ENCODE results near the gene NCKAP5.

The NCKAP5 gene

DNA sequence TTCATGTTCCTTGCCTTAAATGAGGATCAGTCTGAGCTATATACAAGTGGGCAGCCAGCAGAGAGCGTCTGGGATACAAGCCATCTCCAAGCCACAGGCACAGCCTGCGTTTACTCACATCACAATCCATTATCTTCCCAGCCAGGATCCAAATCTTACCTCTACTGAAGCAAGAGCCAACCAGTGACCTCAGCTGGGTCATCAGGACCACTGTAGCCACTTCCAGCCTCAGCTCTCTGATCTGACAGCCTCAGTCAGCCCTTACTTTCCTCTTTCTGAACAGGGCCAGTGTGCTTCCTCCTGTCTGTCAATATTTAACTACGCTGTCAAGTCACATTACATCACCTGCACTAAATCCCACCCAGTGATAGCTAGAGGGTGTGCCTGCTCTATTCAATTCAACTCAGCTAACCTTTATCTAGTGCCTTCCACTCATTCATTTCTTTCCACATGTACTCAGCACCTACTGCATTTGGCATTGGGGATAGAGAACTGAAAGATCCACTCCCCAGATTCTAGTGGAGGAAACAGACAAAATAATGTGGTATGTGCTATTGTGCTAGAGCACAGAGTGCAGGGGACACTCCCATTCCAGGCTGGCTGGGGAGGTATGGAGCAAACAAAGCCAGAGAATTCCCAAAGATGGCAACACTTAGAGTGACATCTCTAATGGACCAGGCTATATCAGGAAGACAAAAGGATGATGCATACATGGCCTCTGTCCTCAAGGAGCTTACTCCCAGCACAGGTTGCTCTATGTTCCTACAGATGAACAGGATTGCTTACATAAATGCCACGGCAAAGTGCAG lies 146.5 kb downstream of the NCKAP5 start:
- DNase-seq (ENCODE audit: low spot score): no peak

DNA sequence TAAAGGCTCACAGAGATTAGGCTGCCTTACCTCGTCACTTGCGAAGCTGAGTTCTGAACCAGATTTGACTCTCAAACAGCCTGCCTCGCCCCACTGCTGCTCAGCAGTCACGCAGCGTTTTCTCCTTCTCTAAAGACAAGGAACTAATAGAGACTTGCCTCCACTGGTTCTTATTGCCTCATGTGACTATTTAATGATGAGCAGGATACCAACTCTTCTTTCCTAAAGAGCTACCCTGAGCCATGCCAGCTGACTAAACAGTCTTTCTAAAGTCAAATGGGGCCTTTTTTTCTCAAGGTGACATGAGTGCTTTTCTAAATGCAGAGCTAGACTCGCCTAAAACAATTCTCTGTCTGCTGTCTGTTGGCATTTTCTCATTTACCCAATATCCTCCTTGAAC lies 147.5 kb downstream of the NCKAP5 start:
- no peak for DNase-seq (ENCODE audit: low spot score)

DNA sequence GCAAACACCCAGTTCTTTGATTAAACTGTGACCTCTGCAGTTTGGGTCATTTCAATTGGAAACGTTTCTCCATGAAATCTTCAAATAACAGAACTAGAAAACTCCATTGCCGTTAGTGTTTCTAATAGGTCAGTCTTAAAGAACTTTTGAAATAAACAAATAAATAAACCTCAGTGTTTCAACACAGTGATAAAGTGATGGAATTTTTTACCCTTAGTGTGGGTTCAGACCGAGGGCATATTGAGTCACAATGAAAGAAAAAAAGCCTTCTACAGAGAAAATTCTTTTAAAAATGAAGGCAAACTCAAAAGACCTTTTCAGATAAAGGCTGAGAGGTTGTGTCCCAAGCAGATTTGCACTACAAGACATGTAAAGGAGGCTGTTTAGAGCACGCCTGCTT lies 149.6 kb downstream of the NCKAP5 start:
- no peak for DNase-seq (ENCODE audit: low spot score)

DNA sequence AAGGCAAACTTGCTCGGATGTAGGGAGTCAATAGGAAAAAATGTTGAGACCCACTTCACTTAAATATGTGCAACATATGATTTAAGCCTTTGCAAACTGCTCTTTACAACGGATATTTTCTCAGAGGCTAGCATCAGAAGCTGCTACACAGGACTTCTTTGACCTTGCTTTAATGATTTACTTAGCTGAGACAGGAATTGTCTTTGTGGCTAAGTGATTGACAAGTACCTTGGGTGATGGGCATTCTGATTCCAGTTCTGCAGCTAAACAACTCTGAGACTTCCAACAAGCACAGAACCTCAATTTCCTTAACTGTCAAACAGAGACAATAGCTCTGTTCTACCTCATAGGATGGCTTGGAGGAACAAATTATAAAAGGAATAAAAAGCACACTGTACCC lies 150.2 kb downstream of the NCKAP5 start:
- no peak for DNase-seq (ENCODE audit: low spot score)

DNA sequence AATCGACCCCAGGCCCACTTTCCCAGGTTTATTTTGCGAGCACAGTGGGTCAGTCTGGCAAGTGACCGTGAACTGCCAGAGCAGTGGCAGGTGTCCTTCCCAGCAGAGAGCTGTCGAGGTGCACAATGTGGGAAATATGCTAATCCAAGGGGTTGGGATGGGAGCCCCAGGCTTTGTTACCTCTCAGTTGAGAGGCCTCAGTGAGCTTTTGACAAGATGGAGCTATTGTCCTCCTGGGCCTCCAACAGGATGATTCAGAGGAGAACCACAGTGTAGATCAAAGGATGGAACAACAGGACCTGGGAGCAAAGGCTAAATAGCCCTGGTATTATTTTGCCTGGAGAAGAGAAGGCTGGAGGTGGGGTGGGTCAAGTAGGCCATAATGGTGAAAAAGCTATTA lies 150.8 kb downstream of the NCKAP5 start:
- DNase-seq (ENCODE audit: low spot score): no peak

DNA sequence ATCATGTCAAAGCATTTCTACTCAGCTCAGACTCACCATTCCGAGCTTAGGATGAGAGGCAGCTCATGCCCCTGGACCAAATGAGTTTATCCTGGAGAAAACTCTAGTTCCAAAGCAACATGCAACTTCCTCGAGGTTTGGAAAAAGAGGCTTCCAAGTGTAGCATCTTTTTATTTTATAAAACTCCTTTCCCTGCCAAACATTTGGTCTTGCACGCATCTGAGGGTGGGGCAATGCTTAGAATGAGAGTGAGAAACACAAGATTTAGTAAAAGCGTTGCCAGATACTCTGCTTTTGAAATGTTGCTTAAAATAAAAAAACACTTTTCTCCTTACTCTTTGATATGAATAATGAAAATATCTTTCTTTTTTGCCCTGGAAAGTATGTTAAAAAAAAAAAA lies 151.5 kb downstream of the NCKAP5 start:
- no peak for DNase-seq (ENCODE audit: low spot score)

DNA sequence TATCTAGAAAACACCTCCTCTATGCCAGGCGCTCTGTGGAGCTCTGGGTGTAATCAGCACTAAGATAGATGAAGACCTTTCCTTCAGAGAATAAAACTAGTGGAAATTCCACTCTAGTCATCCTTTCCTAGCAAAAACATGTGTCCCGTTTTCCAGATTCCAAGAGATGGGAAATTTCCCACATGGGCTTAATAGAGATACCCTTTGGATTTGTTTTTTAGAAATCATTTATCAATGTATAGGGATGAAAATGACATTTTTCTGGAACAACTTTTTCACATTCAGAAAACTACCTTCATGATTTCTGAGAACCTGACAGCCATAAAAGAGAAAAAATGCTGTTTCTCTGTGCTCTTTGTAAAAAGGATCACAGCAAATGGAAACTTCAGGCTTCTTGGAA lies 152.1 kb downstream of the NCKAP5 start:
- DNase-seq (ENCODE audit: low spot score): no peak

DNA sequence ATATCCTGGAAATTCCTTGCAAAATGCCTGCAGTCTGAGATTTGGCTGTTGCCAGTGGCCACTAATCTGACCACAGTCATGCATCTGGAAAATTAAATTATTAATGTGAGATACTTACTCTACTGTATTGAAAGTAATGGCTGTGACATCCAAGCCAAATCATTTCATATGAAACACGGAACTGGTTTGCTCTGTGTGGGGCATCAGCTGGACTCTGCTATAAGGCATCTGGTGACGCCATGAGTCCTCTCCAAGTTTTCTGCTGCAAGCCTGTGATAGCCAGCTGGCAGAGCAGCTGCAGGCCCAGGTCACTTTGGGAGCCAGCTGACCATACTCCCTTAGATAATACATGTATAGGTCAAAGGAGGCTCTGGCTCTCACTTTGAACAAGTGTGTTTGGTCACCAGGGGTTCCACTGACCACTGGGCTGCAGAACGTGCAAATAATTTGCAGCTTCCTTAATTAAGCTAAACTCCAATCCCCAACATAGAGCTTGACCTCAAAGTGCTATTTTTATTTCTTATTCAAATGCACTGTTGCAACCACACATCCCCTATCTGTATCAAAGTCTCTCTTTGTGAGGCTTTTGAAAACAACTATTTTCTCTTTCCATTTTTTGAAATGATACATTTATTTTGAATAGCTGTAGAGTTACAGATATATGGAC lies 152.9 kb downstream of the NCKAP5 start:
- no peak for DNase-seq (ENCODE audit: low spot score)

DNA sequence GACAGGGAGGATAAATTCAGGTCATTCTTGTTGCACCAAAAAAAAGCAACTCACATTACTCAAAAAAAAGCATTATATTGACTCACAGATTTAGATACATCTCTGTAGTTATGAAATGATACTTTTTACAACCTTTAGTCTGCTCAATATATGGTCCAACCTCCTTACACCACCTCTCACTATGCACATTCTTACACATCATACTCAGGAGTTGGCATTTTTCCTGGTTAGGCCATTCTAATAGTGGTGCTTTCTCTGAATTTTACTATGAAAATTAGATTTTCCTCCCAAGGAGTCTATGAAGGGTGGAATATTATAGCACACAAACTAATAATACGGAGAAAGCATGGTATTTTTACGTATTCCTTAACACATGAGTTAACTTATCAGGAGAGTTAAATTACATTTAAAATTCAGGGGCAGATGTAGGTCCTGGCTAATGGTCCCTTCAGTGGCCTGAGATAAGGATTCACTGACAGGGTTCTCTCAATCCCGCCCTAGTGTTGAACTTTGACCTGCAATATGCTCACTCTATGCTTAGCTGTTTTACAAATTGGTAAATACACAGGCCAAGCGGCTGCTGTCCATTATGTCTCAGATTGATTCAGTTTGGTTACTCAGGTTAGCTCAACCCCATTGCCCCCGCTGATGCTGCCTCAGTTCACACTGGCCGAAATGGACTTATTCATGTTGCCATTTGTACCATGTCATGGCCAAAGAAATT lies 153.6 kb downstream of the NCKAP5 start:
- no peak for DNase-seq (ENCODE audit: low spot score)

DNA sequence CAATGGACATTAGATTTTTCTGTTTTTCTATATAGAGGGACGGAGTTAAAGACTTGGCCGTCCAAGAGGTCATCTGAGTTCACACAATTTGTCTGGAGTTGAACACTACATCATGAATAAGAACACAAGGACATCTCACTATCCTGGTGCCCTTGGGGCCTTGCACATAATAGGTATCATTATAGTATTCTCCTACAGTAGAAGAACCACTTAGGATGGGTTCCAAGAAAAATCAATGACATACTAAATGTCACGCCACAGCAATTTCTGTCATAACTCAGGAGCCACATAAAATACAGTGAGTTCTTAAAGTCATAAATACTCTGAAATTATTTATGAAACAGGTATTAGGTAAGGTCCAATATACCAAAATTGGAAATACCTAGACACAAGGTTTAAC lies 154.4 kb downstream of the NCKAP5 start:
- DNase-seq (ENCODE audit: low spot score): no peak

DNA sequence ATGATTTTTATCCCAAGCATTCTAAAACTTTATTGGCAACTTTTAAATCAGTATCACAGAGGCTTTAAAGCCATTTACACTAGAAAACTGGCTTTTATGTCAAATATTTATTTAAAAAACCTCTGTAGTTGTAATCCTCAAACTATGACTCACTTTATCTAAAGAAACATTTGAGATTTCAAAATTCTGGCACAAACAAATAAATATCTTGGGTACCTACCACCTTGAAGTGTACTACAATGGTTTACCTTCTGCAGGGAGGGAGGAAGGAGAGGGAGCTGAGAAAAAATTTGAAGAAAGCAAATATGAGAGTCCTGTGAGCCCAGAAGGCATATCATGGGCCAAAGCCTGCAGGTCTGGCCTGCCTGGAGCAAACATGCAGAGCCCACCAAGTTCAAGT lies 155.6 kb downstream of the NCKAP5 start:
- no peak for DNase-seq (ENCODE audit: low spot score)

DNA sequence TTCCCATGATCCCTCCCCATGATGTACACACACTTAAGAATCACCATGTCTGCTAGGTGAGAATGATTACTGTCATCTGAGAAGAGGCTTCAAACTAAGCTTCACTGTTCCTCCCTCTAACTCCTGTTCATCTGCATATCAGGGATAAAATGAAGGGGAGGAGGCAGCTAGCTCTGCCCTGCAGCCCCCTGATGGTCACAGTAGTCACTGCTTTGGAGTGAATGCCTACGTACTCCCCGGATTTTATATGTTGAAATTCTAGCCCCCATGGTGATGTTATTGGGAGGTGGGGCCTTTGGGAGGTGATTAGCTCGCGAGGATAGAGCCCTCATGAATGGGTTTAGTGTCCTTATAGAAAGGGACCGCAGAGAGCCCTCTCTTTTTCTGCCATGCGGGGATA lies 156.4 kb downstream of the NCKAP5 start:
- DNase-seq (ENCODE audit: low spot score): no peak

DNA sequence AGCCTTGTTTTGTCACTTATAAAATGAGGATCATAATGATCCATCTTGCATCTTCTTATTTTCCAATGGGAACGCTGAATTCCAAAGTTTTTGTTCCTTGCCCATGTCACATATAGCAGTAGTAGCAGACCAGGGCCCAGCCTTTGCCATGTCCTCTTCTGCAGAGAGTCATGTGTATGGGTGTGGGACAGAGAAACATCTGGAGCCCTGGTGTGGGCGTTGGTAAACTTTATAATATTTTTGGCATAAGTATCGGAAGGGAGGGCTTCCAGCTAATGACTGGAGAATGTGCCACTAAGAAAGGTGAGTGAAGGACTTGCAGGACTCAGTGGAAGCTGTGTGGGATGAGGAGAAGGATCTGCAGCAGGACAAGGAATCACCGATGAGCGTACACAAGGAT lies 157.2 kb downstream of the NCKAP5 start:
- no peak for DNase-seq (ENCODE audit: low spot score)

DNA sequence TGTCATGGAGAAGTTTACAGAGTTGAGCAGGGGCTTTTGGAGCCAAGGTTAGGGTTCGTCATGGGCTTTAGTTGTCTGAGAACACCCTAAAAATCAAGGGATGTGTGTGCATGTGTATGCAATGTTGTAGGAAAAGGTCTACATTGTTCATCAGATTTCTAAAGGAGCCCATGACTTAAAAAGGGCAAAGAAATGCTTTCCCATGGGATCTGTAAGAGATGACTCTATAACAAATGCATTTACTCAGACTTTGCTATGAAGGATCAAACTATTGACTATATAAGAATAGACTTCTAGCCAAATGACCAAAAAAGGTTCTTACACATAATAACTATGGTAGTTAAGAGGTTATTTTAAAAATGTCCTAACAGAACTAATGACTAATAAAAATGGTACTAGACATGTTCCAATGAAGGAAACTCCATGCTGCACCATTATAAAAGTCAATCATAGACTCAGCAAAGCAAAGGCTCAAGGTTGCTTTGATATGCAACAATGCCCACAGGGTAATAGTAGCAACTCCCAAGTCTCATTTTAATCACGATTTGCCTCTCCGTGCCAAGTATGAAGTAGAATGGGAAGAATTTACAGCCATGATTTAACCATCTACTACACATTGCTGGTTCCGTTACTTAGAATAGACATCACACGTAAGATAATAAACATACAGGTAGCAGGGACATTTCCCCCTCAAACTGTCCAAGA lies 158.5 kb downstream of the NCKAP5 start:
- DNase-seq (ENCODE audit: low spot score): no peak

DNA sequence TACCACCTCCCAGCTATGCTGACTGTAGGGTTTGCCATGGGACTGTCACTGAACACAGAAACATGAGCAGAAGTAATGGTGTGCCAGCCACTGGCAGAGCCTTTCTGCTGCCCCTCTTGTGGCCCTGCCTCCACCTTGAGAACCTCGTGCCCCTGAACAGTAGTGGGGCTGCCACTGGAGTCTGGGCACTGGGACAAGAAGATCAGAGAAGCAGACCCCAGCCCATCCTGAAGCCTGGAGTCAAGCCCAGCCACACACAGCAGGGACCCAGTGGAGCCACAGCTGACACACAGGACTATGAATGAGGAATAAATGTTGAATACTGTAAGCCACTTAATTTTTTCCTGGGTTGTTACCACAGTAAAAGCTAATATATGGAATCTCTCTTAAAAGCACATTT lies 159.6 kb downstream of the NCKAP5 start:
- DNase-seq (ENCODE audit: low spot score): no peak

DNA sequence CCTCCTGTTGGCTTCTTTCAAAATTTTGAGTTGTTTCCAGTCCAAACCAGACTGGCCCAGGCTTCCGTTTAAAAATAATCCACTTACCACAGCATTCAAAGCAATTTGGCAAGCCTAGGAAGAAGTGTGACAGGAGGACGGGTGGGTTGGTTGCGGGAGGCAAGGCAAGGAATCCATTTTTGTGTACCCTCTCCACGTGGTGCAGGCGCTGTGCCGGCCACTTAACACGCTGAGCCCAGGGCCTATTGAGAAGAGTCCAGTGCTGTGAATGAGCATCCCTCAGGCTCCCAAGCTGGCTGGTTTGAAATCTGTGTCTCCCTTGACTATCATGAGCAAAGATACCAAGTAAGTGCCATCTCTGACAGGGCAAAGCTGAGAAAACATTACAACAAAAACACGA lies 160.9 kb downstream of the NCKAP5 start:
- no peak for DNase-seq (ENCODE audit: low spot score)

DNA sequence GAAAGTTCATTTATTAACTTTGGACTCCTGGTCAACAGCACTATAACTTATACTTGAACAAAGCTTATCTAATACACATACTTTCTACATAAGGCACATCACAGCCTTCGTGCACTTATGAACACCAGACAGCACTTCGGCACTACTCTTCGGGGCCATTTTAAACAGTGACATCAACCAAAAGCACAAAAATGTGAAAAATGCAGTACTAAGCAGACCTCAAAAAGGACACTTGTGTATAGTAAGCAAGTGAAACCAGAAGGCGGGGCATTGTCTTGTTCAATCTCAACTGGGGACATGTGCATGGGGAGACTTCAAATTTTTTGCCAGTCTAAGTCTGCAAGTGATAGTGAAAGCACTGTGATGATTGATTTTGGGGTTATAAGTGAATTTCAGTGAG lies 163.0 kb downstream of the NCKAP5 start:
- no peak for DNase-seq (ENCODE audit: low spot score)

DNA sequence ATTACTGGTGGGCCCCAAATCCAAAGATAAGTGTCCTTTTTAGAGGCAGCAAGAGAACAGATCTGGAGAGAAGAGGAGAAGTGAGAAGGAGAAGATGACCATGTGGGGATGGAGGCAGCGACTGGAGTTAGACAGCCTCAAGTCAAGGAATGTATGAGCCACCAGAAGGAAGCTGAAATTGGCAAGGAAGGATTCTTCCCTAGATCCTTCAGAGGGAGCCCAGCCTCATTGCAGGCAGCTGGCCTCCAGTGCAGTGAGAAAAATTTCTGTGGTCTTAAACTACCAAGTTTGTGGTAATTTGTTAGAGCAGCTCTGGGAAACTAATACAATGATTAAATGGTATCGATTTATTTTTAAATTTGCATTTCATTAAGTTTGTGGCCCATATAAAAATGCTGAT lies 167.9 kb downstream of the NCKAP5 start:
- DNase-seq (ENCODE audit: low spot score): no peak

DNA sequence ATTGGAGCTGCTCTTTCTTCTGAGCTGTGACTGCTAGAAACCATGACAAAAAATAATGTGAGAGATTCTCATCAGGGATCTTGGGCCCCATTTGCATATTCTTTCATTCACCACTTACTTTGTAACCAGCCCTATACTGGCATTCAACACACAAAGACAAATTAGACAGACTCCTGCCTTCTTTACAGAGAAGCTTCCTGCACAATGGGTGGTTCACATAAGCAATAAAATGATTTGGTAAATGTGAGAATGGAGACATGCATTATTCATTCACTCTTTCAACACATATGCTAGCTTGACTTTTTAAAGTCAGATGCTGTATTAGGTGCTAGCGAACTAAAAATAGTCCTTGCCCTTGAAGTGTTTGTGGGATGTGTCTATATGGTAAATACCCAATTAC lies 174.4 kb downstream of the NCKAP5 start:
- DNase-seq (ENCODE audit: low spot score): no peak

DNA sequence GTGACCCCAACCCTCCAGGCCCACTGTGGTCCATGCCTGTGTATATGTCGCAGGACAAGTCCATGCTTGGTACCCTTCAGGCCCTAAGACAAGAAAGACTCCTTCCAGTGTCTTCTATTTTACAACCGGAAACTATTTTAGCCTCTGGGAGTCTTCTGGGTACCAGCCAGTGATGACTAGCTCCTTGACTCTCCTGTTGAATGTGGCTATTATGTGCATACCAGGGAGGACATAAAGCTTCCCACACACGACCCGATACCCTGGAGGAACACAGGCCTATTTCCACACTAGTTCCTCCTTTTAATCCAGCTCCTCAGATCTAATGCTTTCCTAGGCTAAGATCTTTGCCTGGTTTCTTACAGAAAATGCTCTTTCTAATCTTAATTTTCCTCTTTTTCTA lies 178.1 kb downstream of the NCKAP5 start:
- DNase-seq (ENCODE audit: low spot score): no peak

DNA sequence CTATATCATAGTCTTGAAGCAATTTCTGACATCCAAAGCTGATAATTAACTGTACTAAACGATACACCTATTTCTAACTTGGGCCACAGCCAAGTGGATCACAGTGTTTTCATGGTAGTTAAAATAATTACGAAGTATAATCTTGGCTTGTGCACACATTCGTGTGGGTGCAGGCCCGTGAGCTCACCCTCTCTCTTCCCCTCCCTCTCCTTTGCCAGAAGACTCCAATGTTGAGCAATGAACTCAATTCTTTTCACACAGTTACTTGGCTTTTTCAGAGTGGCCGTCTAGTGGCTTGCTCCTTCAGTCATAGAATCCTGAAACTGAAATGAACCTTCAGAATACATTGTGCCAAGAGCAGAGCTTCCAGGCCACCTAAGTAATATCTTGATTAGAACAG lies 178.7 kb downstream of the NCKAP5 start:
- no peak for DNase-seq (ENCODE audit: low spot score)

DNA sequence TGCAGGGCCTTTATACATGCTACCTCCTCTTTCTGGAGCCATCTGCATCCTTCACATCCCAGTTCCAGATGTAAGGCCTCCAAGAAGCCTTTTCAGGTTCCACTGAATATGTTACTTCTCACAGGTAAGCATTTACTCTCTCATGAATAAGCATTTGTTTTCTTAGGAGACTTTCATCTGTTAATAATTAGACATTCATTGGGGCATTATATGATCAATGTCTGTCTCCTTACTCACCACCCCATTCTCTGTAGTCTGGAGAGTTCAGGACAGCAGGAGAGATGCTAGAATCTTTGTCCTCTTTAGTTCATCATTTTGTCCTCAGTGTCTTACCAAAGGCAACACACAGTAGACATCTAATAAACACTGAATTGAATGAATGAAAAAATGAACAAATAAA lies 185.7 kb downstream of the NCKAP5 start:
- DNase-seq (ENCODE audit: low spot score): no peak

DNA sequence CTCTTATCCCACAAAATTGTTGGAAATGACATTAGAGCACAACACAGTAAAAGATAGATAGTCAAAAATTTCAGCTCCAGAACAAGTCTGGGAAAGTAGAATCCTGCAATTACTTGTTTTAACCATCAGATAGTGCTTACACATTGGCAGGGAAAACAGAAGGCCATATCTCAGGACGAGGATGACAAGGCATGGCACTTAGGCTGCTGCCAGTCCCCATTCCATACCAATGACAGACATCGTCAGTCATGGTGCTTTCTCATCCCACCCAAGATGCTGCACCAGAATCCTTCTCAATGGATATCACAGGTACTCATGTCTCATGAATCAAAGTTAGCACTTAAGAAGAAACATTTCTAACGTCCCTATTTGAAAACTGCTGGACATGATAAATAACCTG lies 187.3 kb downstream of the NCKAP5 start:
- no peak for DNase-seq (ENCODE audit: low spot score)

Data from germinal center (tissue), 1 donor.